ENCODE results near the gene ZNF341. TPM values are rescaled to one million over a fixed set of nuclear protein-coding genes. Genes with fewer than 3 reads are reported as not detected.

Gene ZNF341
- total and polyA plus RNA-seq, 2 of the 8 experiments (the other 6 are each of a cell fraction or from before 2014, with no cell fraction given), result 5.8 to 6.4 TPM

DNA sequence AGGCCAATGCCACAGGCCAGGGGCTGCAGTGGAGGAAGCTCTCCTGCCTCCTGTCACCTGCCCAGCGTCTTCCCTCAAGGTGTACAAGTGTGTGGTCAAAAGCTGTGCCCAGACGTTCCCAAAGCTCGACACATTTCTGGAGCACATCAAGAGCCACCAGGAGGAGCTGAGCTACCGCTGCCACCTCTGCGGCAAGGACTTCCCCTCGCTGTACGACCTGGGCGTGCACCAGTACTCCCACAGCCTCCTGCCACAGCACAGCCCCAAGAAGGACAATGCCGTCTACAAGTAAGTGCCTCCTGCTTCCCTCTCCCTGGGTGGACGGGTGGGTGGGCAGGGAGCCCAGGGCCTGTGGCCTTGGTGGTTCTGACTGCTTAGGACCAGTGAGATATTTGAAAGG, 38.2 kb downstream of the ZNF341 start:
- Histone ChIP-seq H3K9me3 (ENCODE audit: insufficient read depth in 2 of 2, low read depth in 1 of 2, low read length in 1 of 2) (no peaks in the 10 kb centered on the region), H3K27ac (ENCODE audit: low read depth, low read length) (no peak overlapping the region), H3K14ac (ENCODE audit: insufficient read length) (no peak overlapping the region), H2BK12ac (ENCODE audit: low read depth, low read length) (no peak overlapping the region), H3K23ac (ENCODE audit: insufficient read length) (no peak overlapping the region), H4K5ac (ENCODE audit: insufficient read length, low read depth, low read length) (no peak overlapping the region), H2BK120ac (replicated peaks; ENCODE audit: low read depth, low read length) (no peak overlapping the region), H3K9ac (replicated peaks in 1 of 4; ENCODE audit: extremely low read depth in 1 of 4, low read depth in 3 of 4, low read length in 3 of 4) (no peak overlapping the region), H2AK5ac (ENCODE audit: low read depth, low read length) (no peak overlapping the region), H4K91ac (replicated peaks; ENCODE audit: insufficient read length, low read length) (no peak overlapping the region), H3K4me3 (ENCODE audit: extremely low read depth in 1 of 4, insufficient read depth in 2 of 4, low read depth in 3 of 4, low read length in 4 of 4) (no peak overlapping the region), H3K27me3 (replicated peaks in 1 of 4; ENCODE audit: control insufficient read depth in 3 of 4, extremely low read depth in 1 of 4, insufficient read depth in 3 of 4, low read length in 3 of 4) (no peaks in the 10 kb centered on the region), H2BK5ac (ENCODE audit: low read depth, low read length) (no peak overlapping the region), H2BK20ac (ENCODE audit: low read length) (no peak overlapping the region), H3K4me1 (replicated peaks in 1 of 4; ENCODE audit: control insufficient read depth in 3 of 4, insufficient read depth in 4 of 4, low read length in 3 of 4) (no peaks in the 10 kb centered on the region), H2BK15ac (ENCODE audit: low read length) (no peak overlapping the region), H3K79me1 (ENCODE audit: low read depth, low read length) (no peaks in the 10 kb centered on the region), H3K4me2 (ENCODE audit: insufficient read depth in 1 of 2, low read depth in 2 of 2, low read length in 2 of 2) (no peak overlapping the region), H4K20me1 (replicated peaks in 1 of 2; ENCODE audit: control insufficient read depth in 1 of 2, insufficient read depth in 2 of 2, low read length in 2 of 2) (no peaks in the 10 kb centered on the region), H2AFZ (ENCODE audit: low read length) (no peak overlapping the region), H3K18ac (ENCODE audit: extremely low read depth, low read length) (no peak overlapping the region), H3K36me3 (ENCODE audit: control insufficient read depth in 2 of 4, insufficient read depth in 4 of 4, low read length in 3 of 4) (no peaks in the 10 kb centered on the region; a peak in 2 of 8 replicates), H4K8ac (ENCODE audit: extremely low read depth, insufficient read depth, low read length) (no peak overlapping the region), H3K56ac (replicated peaks; ENCODE audit: insufficient read length, low read depth, low read length) (no peak overlapping the region), H3K4ac (replicated peaks; ENCODE audit: insufficient read length, low read depth, low read length) (no peak overlapping the region), H3K23me2 (ENCODE audit: low read depth, low read length) (no peaks in the 10 kb centered on the region), H3K79me2 (ENCODE audit: control insufficient read depth in 1 of 2, insufficient read depth in 2 of 2, low read length in 2 of 2) (no peaks in the 10 kb centered on the region)
- CTCF ChIA-PET (ENCODE audit: partially characterized antibody), result interaction anchor here (1.4 kb wide), 1 partner anchor 9 kb away, joined by 6 read pairs; no protein-coding TSS in a partner anchor
- DNase-seq (ENCODE audit: low read depth in 1 of 2, low spot score in 2 of 2), result no peak
- POLR2A ChIA-PET (ENCODE audit: partially characterized antibody), result interaction anchor here (1.5 kb wide), 1 partner anchor 50 kb away, joined by 3 read pairs; the partner anchor contains the start of gene PXMP4
- WGBS, 2 experiments (ENCODE audit: extremely low coverage in 1 of 2, insufficient coverage in 1 of 2, insufficient read length in 1 of 2, insufficient replicate concordance in 2 of 2, low coverage in 1 of 2, low lambda C conversion rate in 2 of 2, missing lambda C conversion rate in 1 of 2), result 89% methylated on average over 10 of the region's 10 CpGs; no CpG with 5 or more reads in 1 of the 2 experiments
- no peak for FAIRE-seq
- TF ChIP-seq BRCA1 (IDR thresholded peaks at IDR 0.05; ENCODE audit: low read depth, low read length), result no peak
- TF ChIP-seq, protein P1, sequence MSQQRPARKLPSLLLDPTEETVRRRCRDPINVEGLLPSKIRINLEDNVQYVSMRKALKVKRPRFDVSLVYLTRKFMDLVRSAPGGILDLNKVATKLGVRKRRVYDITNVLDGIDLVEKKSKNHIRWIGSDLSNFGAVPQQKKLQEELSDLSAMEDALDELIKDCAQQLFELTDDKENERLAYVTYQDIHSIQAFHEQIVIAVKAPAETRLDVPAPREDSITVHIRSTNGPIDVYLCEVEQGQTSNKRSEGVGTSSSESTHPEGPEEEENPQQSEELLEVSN (IDR thresholded peaks at IDR 0.05), result no peak
- TF ChIP-seq CREB1 (IDR thresholded peaks at IDR 0.05), result no peak
- no peak for TF ChIP-seq KDM4A (IDR thresholded peaks at IDR 0.05; ENCODE audit: low read depth, low read length, severe bottlenecking)
- TF ChIP-seq TCF12 (IDR thresholded peaks at IDR 0.05; ENCODE audit: low read depth, low read length), result no peak
- TF ChIP-seq RXRA (IDR thresholded peaks at IDR 0.05; ENCODE audit: insufficient read depth, low read depth, low read length), result no peak
- no peak for TF ChIP-seq GABPA (IDR thresholded peaks at IDR 0.05; ENCODE audit: borderline replicate concordance, insufficient read depth, low read length)
- no peak for TF ChIP-seq SP1 (IDR thresholded peaks at IDR 0.05; ENCODE audit: low read depth, low read length)
- no peak for TF ChIP-seq CHD1 (IDR thresholded peaks at IDR 0.05; ENCODE audit: low read depth, low read length)
- TF ChIP-seq EP300 (IDR thresholded peaks at IDR 0.05; ENCODE audit: borderline replicate concordance in 1 of 2, low read depth in 2 of 2, low read length in 2 of 2), result no peak
- TF ChIP-seq, protein P2, sequence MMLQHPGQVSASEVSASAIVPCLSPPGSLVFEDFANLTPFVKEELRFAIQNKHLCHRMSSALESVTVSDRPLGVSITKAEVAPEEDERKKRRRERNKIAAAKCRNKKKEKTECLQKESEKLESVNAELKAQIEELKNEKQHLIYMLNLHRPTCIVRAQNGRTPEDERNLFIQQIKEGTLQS (IDR thresholded peaks at IDR 0.05; ENCODE audit: insufficient read depth, low read depth, low read length), result no peak
- TF ChIP-seq TAF1 (IDR thresholded peaks at IDR 0.05; ENCODE audit: low read depth, low read length), result no peak
- TF ChIP-seq RAD21 (IDR thresholded peaks at IDR 0.05 in 1 of 2, conservative IDR thresholded peaks at IDR 0.05 in 1 of 2; ENCODE audit: low read depth in 2 of 2, low read length in 2 of 2), result no peak

Measured in H1 (cell line).